A549 (cell line): ENCODE measurements around the gene AEBP2. TPM values are rescaled to one million over a fixed set of nuclear protein-coding genes. Genes with fewer than 3 reads are reported as not detected.

Experiments
- ATAC-seq, 2 experiments: fragments of 200-7000 bp in 1 of 2; fragments of >200 bp in 1 of 2; cut with Nextera tagmentation in 1 of 2; cut with Tn5 transposase in 1 of 2; 3 replicates each; pipeline versions ENCODE4 v1.8.0 to v1.9.1; 2018 to 2020; ENCODE audit warnings: mild to moderate bottlenecking in 1 of 2, moderate library complexity in 1 of 2
- CTCF ChIA-PET: fragments of 300-600 bp; sonication (Branson Sonifier 250); formaldehyde crosslinking; extraction: SDS; loops from one replicate; lab custom pipeline; 2021; ENCODE audit warnings: antibody characterized with exemption, inconsistent platforms; lab: Yijun Ruan, JAX
- POLR2A ChIA-PET: fragments of 350-600 bp; formaldehyde crosslinking; extraction: SDS; loops from one replicate; lab custom pipeline; 2021; ENCODE audit warnings: antibody characterized with exemption, inconsistent platforms; lab: Yijun Ruan, JAX
- DNase-seq, 2 experiments: peaks; one replicate each; pipeline versions ENCODE4 v3.0.0 to v3.0.0-alpha.2; 2011 to 2016; ENCODE audit warnings: low read depth in 1 of 2, low spot score in 1 of 2
- FAIRE-seq: peaks from 2 replicates; lab custom pipeline; 2011; peaks lifted over from hg19 to GRCh38; lab: Jason Lieb, UNC
- H3K27ac ChIP-seq, 2 experiments: fragments of >200 bp; sonication (Bioruptor Twin); formaldehyde crosslinking; 3 replicates each; pipeline ENCODE4 v1.5.1; 2016 to 2017
- H3K4me1 ChIP-seq: fragments of >200 bp; sonication (Bioruptor Twin); formaldehyde crosslinking; 3 replicates; pipeline ENCODE4 v1.6.1; 2016
- H3K4me2 ChIP-seq: fragments of >200 bp; sonication (Bioruptor Twin); formaldehyde crosslinking; 3 replicates; pipeline ENCODE4 v1.6.1; 2016
- H3K4me3 ChIP-seq: fragments of >200 bp; sonication (Bioruptor Twin); formaldehyde crosslinking; 3 replicates; pipeline ENCODE4 v1.5.1; 2016
- H3K9me3 ChIP-seq: fragments of >200 bp; sonication (Bioruptor Twin); formaldehyde crosslinking; 3 replicates; pipeline ENCODE4 v1.6.1; 2016
- CBX8 ChIP-seq: fragments of 200-600 bp; sonication (generic); IDR thresholded peaks from 2 replicates; pipeline ENCODE4 v1.6.1; 2016
- CHD2 ChIP-seq: fragments of 150-350 bp; IDR thresholded peaks from 2 replicates; pipeline ENCODE4 v1.6.1; 2014; ENCODE audit warnings: low read length; ENCODE audit not compliant: partially characterized antibody
- ELK1 ChIP-seq: fragments of 150-350 bp; IDR thresholded peaks from 2 replicates; pipeline ENCODE4 v1.6.1; 2014; ENCODE audit warnings: low read depth, mild to moderate bottlenecking, low read length
- EP300 ChIP-seq, 2 experiments: fragments of >200 bp; sonication (Bioruptor Twin); formaldehyde crosslinking; IDR thresholded peaks; 2 replicates in 1 of 2; 3 replicates in 1 of 2; pipeline ENCODE4 v1.6.1; 2016 to 2017
- FOSL2 ChIP-seq, 2 experiments: fragments of 450-650 bp in 1 of 2; fragments of >200 bp in 1 of 2; sonication (Bioruptor Twin) in 1 of 2; formaldehyde crosslinking; IDR thresholded peaks; 2 replicates each; pipeline versions ENCODE4 v1.5.0 to v1.6.1; 2016 to 2020; ENCODE audit warnings: mild to moderate bottlenecking in 1 of 2, moderate library complexity in 1 of 2
- FOXS1 ChIP-seq: fragments of 250-450 bp; sonication (Bioruptor Pico); IDR thresholded peaks from 2 replicates; pipeline ENCODE4 v1.5.0; 2020; ENCODE audit warnings: mild to moderate bottlenecking, moderate library complexity
- GATA3 ChIP-seq: IDR thresholded peaks from 2 replicates; pipeline ENCODE4 v1.6.1; 2012; ENCODE audit warnings: borderline replicate concordance
- HDAC2 ChIP-seq: fragments of 200-600 bp; sonication (generic); IDR thresholded peaks from 2 replicates; pipeline ENCODE4 v1.6.1; 2016
- HMGXB4 ChIP-seq: fragments of 250-450 bp; sonication (Bioruptor Pico); IDR thresholded peaks from 2 replicates; pipeline ENCODE4 v1.5.0; 2021; ENCODE audit warnings: mild to moderate bottlenecking, moderate library complexity, borderline replicate concordance
- HOXB13 ChIP-seq: fragments of 250-450 bp; sonication (Bioruptor Pico); IDR thresholded peaks from 2 replicates; pipeline ENCODE4 v1.5.0; 2020; ENCODE audit warnings: low read depth, mild to moderate bottlenecking, moderate library complexity
- MAZ ChIP-seq: fragments of 150-350 bp; IDR thresholded peaks from 2 replicates; pipeline ENCODE4 v1.6.1; 2014; ENCODE audit warnings: antibody characterized with exemption, low read depth, low read length, borderline replicate concordance
- MYC ChIP-seq: IDR thresholded peaks from 2 replicates; pipeline ENCODE4 v1.6.1; 2012; ENCODE audit warnings: mild to moderate bottlenecking, inconsistent platforms, low read length, improper control_type of control experiment, borderline replicate concordance
- NPAS2 ChIP-seq: fragments of 250-450 bp; sonication (Bioruptor Pico); IDR thresholded peaks from 2 replicates; pipeline ENCODE4 v1.8.0; 2022; ENCODE audit warnings: mild to moderate bottlenecking, moderate library complexity, borderline replicate concordance
- NR3C1 ChIP-seq: fragments of >200 bp; sonication (Bioruptor Twin); formaldehyde crosslinking; IDR thresholded peaks from 3 replicates; pipeline ENCODE4 v1.6.1; 2017
- PBX3 ChIP-seq: IDR thresholded peaks from 2 replicates; pipeline ENCODE4 v1.6.1; 2012
- PHF8 ChIP-seq: fragments of 200-600 bp; sonication (generic); IDR thresholded peaks from 2 replicates; pipeline ENCODE4 v1.6.1; 2016; ENCODE audit warnings: low read depth, mild to moderate bottlenecking, antibody characterized with exemption, moderate library complexity, borderline replicate concordance
- POLR2A ChIP-seq: IDR thresholded peaks from 2 replicates; pipeline ENCODE4 v1.6.1; 2012; ENCODE audit warnings: mild to moderate bottlenecking, low read length
- RAD21 ChIP-seq, 2 experiments: fragments of >200 bp in 1 of 2; sonication (Bioruptor Twin) in 1 of 2; formaldehyde crosslinking in 1 of 2; IDR thresholded peaks in 1 of 2; conservative IDR thresholded peaks in 1 of 2; 2 replicates in 1 of 2; 3 replicates in 1 of 2; pipeline ENCODE4 v1.6.1; 2012 to 2018; ENCODE audit warnings: inconsistent platforms in 1 of 2
- RARB ChIP-seq: fragments of 250-450 bp; sonication (Bioruptor Pico); IDR thresholded peaks from 2 replicates; pipeline ENCODE4 v1.8.0; 2021; ENCODE audit warnings: mild to moderate bottlenecking, moderate library complexity
- REST ChIP-seq: fragments of 200-600 bp; sonication (generic); IDR thresholded peaks from 2 replicates; pipeline ENCODE4 v1.6.1; 2016; ENCODE audit warnings: antibody characterized with exemption, mild to moderate bottlenecking, moderate library complexity
- SREBF2 ChIP-seq: fragments of 450-650 bp; IDR thresholded peaks from 2 replicates; pipeline ENCODE4 v1.6.1; 2014; ENCODE audit warnings: mild to moderate bottlenecking, moderate library complexity
- USF2 ChIP-seq: fragments of 450-650 bp; IDR thresholded peaks from 2 replicates; pipeline ENCODE4 v1.6.1; 2014; ENCODE audit warnings: antibody characterized with exemption
- ZFP36 ChIP-seq: fragments of 450-650 bp; IDR thresholded peaks from 2 replicates; pipeline ENCODE4 v1.6.1; 2014; ENCODE audit warnings: borderline replicate concordance; ENCODE audit not compliant: partially characterized antibody
- ZNF302 ChIP-seq: fragments of 250-450 bp; sonication (Bioruptor Pico); IDR thresholded peaks from 2 replicates; pipeline ENCODE4 v1.9.0; 2021; ENCODE audit warnings: inconsistent platforms, mild to moderate bottlenecking, moderate library complexity
- WGBS: methylation state at CpG from one replicate; pipeline ENCODE4 v1.1.6; 2017; ENCODE audit errors: missing lambda C conversion rate; 5-methylcytosine and 5-hydroxymethylcytosine counted together
- polyA plus RNA-seq, 4 experiments: library from polyadenylated mRNA; depleted of rRNA in 3 of 4; stranded (reverse); fragments of >200 nt; fragmentation: RNase III in 1 of 4; extraction: RNeasy Plus Mini Kit Qiagen cat#74134 plus additional on column Dnase treatment in 1 of 4; gene quantifications; 2 replicates in 3 of 4; 3 replicates in 1 of 4; pipeline ENCODE4 v1.2.3, GENCODE V29; 2011 to 2017

The AEBP2 gene
- polyA plus RNA-seq, 2 of the 4 experiments (the other 2 are of a cell fraction), result 23.5 to 27.3 TPM

GRCh38 chr12:19456176-19456575 lies 16.9 kb downstream of the AEBP2 start:
- FAIRE-seq, result no peak
- POLR2A ChIA-PET, result no interaction called here
- TF ChIP-seq FOSL2 (IDR thresholded peaks at IDR 0.05) (no peak), FOSL2 (CRISPR knock-in tag; IDR thresholded peaks at IDR 0.05) (no peak), MAZ (no peak), HOXB13 (CRISPR knock-in tag) (no peak), SREBF2 (no peak), CBX8 (no peak), GATA3 (no peak), PBX3 (no peak), USF2 (no peak), FOXS1 (CRISPR knock-in tag) (no peak)
- TF ChIP-seq, all 56 proteins: peak for 0
- Histone ChIP-seq H3K27ac (no peak overlapping the region), H3K9me3 (no peaks in the 10 kb centered on the region), H3K4me1 (no peaks in the 10 kb centered on the region; the same call in 2 of the 3 replicates), H3K4me3 (no peak overlapping the region), H3K4me2 (no peak overlapping the region)
- DNase-seq (no peak), ATAC-seq (no peak)
- 91% methylated on average over 7 of the region's 7 CpGs for WGBS
- CTCF ChIA-PET, result no interaction called here

GRCh38 chr12:19457561-19457960 lies 18.3 kb downstream of the AEBP2 start:
- POLR2A ChIA-PET, result no interaction called here
- WGBS, result 94% methylated on average over 6 of the region's 6 CpGs
- no peak overlapping the region for H3K27ac ChIP-seq
- no peak for FAIRE-seq
- ATAC-seq, result no peak
- TF ChIP-seq POLR2A, result no peak
- TF ChIP-seq MYC, result no peak
- TF ChIP-seq REST, result no peak
- no peak for TF ChIP-seq HDAC2
- no peak for TF ChIP-seq RARB (CRISPR knock-in tag)
- TF ChIP-seq EP300 (IDR thresholded peaks at IDR 0.05), result no peak
- no peak for TF ChIP-seq NPAS2 (CRISPR knock-in tag)
- TF ChIP-seq ELK1, result no peak
- TF ChIP-seq ZFP36, result no peak
- no peak for TF ChIP-seq PHF8
- no peak for TF ChIP-seq CHD2
- TF ChIP-seq HMGXB4 (CRISPR knock-in tag), result no peak
- no peak for TF ChIP-seq ZNF302
- no peak for TF ChIP-seq FOSL2 (IDR thresholded peaks at IDR 0.05)
- no peak for TF ChIP-seq FOSL2 (CRISPR knock-in tag; IDR thresholded peaks at IDR 0.05)
- no peak for TF ChIP-seq NR3C1
- no peak for TF ChIP-seq RAD21 (conservative IDR thresholded peaks at IDR 0.05 in 1 of 2, IDR thresholded peaks at IDR 0.05 in 1 of 2)
- TF ChIP-seq, all 56 proteins: peak for 0
- CTCF ChIA-PET, result no interaction called here
- Histone ChIP-seq H3K4me2 (no peak overlapping the region), H3K4me1 (peaks cover 4% of the 10 kb centered on the region; the same call in 1 of the 3 replicates), H3K9me3 (no peaks in the 10 kb centered on the region), H3K4me3 (no peak overlapping the region)
- no peak for DNase-seq
